ENCODE results near the gene RAPGEF3.
A peak's percentile ranks its signal among the peaks of the same experiment; 100 is the strongest.

The RAPGEF3 gene, protein sequence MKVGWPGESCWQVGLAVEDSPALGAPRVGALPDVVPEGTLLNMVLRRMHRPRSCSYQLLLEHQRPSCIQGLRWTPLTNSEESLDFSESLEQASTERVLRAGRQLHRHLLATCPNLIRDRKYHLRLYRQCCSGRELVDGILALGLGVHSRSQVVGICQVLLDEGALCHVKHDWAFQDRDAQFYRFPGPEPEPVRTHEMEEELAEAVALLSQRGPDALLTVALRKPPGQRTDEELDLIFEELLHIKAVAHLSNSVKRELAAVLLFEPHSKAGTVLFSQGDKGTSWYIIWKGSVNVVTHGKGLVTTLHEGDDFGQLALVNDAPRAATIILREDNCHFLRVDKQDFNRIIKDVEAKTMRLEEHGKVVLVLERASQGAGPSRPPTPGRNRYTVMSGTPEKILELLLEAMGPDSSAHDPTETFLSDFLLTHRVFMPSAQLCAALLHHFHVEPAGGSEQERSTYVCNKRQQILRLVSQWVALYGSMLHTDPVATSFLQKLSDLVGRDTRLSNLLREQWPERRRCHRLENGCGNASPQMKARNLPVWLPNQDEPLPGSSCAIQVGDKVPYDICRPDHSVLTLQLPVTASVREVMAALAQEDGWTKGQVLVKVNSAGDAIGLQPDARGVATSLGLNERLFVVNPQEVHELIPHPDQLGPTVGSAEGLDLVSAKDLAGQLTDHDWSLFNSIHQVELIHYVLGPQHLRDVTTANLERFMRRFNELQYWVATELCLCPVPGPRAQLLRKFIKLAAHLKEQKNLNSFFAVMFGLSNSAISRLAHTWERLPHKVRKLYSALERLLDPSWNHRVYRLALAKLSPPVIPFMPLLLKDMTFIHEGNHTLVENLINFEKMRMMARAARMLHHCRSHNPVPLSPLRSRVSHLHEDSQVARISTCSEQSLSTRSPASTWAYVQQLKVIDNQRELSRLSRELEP

DNA sequence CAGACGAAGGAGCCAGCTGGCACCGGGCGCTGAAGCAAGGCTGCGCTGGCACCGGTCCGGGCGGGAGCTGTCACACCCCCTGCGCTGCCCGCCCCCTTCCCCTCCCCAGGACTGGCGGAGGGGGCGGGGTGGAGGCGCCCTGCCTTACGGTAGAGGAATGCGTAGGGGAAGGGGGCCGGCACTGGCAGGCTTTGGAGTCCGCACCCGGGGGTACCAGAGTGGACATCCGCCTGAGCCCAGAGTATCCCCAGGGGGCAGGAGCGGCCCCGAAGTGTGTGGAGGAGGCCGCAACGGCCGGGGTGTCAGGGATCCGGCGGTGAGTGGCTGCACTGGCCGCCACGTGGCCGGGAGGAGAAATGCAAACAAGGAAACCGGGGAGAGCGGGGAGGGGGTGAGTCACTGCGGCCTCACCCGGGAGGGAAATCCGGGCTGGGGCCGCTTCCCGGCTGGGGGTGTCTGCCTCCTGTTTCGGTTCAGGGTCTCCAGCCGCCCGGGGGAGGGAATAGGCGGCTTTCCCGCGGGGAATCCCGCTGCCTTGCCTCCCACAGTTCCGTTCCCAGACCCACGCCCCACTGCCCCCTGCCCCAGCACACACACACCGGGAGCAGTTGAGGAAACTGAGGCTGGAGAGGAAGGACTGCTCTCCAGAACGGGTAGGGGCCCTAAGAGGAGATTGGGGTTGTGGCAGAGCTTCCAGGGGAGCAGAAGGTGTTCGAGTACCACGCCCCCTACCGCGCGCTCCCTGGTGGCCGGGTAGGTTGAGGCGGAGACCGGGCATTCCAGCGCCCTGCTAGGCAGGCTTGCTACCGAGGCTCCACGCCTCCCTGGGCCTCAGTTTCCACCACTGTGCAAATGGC is at the start of gene RAPGEF3:
RAPGEF3 (minus strand) TSS at position 47 of the 857 bp plus-strand sequence. CDS start 324 bp downstream, outside the sequence.
- peak; percentile 5 for FAIRE-seq

DNA sequence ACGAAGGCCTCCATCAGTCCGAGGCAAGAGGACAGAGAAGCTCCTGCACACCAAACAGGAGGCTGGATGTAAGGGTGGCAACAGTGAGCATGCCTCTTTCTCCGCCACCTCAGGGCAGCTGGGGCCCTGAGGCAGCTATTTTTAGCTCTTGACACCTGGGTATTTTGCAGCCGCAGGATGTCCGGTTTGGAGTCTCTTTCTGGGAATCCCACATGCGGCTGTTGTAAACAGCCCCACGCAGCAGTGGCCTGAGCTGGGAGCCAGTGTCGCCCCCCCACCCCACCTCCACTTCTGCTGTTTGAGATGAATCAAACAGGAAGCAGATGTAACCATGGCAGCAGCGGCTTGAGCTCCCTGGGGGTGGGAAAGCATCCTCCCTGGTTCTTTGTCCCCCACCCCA is 49.4 kb upstream of the RAPGEF3 start:
- DNase-seq (ENCODE audit: extremely low spot score, insufficient read length, low read depth) (no peak), FAIRE-seq (no peak)

More for the DNA sequence above, at the start of gene RAPGEF3:
- DNase-seq (ENCODE audit: extremely low spot score, insufficient read length, low read depth): peak; percentile 65

DNA sequence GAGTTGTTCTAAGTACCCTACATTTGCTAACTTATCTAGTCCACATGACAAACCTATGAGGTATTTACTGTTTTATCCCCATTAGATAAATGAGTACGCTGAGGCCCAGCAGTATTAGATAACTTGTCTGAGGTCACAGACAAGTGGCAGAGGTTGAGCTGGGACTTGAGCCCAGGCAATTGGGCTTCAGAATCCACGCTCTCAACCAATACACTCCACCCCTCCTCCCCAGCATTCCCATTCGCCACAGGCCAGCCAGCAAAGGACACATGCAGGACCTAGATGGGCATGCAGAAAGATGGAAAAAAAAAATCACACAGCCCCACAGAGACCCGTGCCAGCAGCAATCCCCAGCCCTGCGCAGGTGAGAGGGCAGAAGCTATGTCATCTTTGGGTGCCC is 48.7 kb upstream of the RAPGEF3 start:
- FAIRE-seq (no peak), DNase-seq (ENCODE audit: extremely low spot score, insufficient read length, low read depth) (no peak)

DNA sequence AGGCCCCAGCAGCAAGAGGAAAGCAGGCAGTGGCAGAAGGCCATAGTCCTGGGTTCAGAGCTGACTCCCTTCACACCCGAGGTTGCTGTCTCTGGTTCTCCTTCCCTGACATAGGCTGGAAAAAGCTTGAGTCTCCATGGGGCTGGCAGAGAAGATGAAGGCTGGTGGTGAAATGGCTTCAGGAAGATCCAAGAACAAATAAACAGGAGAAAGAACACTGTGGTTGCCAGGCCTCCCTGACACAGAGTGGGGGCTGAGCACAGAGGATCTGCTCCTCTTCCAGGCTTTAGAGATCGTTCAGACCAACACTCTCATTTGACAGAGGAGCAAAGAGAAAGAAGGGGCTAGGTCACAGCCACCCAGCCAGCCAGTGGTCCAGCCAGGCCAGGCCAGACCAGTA is 46.7 kb upstream of the RAPGEF3 start:
- no peak for FAIRE-seq
- no peak for DNase-seq (ENCODE audit: extremely low spot score, insufficient read length, low read depth)

DNA sequence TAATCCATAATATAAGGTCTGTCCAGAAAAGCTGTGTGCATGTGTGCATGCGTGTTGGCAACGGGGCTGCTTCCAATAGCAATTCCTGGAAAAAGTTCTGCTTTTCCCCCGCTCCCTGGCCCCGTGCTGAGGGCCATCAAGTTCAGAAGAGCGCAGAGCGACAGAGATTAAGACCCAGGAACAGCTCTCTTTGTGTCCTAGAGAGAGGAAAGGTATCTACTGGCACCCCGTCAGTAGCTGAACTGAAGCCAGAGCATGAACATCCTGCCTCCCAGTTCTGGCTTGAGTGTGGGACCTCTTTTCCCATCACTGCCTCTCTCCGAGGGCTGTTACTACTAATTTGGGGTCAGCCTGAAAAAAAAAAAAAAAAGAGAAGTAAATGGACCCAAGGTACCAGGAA is 45.5 kb upstream of the RAPGEF3 start:
- FAIRE-seq: no peak

DNA sequence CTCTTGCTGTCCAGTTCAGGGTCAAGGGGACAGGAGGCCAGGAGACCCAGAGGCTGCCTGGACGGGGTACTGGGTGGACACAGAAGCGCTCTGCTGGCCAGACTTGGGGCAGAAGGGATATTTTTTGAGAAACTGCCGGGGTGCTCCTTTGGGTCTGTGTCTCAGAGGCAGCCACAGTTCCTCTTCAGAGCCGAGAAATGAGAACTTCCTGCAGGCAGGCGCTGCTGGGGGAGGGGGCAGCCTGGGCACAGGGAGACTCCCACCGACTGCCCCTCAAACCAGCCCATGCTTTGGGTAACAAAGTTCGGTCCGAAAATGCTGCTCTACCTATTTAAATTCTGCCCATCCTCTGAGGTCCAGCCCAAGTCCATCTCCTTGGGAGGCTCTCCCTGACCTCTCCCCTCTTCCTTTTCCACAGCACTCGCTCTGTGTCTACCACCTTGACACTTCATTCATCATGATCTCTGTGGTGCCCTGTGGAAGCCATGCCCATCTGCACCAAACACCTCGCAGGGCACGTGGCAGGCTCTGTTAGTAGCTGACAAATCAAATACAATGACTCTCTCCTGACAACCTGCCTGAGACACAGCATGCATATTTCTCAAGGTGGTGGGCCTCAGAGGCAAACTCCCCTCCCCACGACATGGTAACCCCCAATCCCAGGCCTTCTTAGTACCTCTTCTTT is 44.7 kb upstream of the RAPGEF3 start:
- no peak for FAIRE-seq

More for the DNA sequence above, 45.5 kb upstream of the RAPGEF3 start:
- no peak for DNase-seq (ENCODE audit: extremely low spot score, insufficient read length, low read depth)

DNA sequence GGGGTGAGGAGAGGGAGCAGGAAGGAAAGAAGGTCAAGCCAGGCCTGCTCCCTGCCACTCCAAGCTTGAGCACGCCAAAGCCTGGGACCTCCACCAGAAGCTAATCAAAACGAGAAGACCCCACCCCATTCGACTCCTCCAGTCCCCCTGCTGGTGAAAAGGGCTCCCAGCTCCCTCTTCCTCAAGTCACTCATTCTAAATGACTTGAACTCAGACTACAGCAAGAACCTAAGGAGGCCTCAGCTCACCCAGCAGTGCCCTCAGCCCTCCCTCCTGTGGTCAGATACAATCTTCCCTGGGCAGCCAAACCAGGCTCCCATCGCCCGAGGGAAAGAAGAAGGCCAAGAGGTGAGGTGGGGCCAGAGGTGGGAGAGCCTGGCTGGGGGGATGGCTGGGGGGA is 43.6 kb upstream of the RAPGEF3 start:
- FAIRE-seq (no peak), DNase-seq (ENCODE audit: extremely low spot score, insufficient read length, low read depth) (no peak)

More for the DNA sequence above, 44.7 kb upstream of the RAPGEF3 start:
- DNase-seq (ENCODE audit: extremely low spot score, insufficient read length, low read depth): no peak

DNA sequence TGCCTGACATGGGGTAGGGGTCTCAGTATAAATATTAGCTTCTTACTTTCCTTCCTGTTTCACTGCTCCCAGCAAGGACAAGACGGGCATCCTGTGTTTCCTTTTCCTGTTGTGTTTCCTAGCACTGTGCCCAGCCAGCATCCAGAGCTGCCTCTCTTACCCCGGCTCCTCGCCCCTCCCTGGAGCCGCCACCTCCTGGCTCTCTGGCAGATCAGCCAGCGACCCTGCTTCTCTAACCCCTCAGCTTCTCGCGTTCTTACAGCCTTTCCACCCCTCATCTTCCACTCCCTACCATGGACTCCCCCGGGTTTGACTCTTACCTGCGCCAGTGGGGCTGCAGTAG is 43.2 kb upstream of the RAPGEF3 start:
- FAIRE-seq: no peak
- no peak for DNase-seq (ENCODE audit: extremely low spot score, insufficient read length, low read depth)

DNA sequence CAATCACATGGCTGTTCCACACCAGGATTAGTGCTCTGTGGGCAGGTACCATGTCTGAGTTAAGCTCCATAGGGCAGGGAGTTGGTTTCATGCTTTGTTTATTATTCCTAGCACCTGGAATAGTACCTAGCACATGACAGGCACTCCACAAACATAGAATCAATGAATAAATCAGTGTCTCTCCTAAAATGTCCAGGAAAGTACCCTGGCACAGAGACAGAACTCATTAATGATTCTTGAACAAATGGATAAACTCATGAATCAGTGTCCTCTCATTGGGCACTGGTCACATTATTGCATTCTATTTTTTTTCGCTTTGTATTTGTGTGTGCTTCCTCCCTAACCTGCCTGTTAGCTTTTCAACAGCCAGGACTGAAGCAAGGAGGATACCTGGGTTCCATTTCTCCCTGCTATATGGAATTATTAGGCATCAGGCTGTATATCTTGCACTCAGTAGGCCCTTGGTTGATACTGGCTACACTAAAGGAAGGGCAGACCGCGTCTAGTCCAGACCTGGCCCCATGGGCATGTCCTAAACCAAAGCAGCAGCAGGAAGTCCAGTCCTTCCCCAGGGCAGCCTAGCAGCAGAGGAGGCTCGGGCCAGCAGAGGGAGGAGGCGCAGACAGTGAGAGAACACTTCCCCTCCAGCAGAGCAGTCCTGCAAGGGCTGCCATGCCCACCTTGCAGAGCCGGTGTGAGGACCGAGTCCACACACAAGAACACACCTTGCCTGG is 42.7 kb upstream of the RAPGEF3 start:
- no peak for FAIRE-seq
- DNase-seq (ENCODE audit: extremely low spot score, insufficient read length, low read depth): no peak

DNA sequence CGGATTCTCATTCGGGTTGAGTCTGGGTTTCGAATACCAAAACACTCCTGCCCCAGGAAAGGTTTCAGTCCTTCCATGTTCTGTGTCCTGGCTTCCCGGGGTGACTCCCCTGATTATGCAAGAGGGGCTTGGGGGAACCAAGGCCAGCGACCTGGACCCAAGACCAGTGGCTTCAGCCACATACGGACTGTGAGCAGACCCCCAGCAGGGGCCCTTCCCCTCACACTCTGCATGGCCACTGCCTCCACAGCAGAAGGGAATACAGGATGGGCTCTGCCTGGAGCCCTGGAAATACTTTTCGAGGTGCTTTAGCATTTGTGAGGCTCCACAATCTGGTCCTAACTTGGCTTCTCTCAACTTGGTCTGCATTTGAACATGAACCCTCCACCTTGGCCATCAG is 41.9 kb upstream of the RAPGEF3 start:
- FAIRE-seq: no peak

DNA sequence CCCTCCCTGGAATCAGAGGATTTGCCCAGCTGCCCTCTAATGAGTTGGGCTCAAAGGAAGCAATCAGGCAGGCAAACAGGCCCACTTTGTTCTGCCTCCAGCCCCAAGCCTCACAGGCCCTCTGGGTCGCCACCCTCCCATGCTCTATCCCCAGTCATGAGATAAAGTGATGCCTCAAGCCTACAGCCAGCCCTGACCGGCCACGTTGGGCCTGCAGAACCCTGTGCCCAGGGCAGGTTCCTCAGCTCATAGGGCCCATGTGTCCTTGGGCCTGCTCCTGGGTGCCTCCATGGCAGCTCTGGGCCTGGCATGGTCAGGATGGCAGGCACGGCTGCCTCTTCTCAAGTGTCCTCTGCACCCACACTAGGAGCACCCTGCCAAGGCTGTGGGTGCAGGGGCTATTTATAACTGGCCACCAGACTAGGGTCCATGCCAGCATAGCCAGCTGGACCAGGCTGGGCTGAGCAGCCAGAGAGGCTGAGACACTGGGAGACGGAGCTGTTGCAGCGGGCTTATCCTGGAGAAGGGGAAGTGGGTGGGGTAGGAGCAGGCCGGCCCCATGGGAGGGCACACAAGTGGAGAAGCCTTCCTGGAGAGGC is 40.8 kb upstream of the RAPGEF3 start:
- FAIRE-seq (no peak), DNase-seq (ENCODE audit: extremely low spot score, insufficient read length, low read depth) (no peak)

More for the DNA sequence above, 41.9 kb upstream of the RAPGEF3 start:
- DNase-seq (ENCODE audit: extremely low spot score, insufficient read length, low read depth): no peak

DNA sequence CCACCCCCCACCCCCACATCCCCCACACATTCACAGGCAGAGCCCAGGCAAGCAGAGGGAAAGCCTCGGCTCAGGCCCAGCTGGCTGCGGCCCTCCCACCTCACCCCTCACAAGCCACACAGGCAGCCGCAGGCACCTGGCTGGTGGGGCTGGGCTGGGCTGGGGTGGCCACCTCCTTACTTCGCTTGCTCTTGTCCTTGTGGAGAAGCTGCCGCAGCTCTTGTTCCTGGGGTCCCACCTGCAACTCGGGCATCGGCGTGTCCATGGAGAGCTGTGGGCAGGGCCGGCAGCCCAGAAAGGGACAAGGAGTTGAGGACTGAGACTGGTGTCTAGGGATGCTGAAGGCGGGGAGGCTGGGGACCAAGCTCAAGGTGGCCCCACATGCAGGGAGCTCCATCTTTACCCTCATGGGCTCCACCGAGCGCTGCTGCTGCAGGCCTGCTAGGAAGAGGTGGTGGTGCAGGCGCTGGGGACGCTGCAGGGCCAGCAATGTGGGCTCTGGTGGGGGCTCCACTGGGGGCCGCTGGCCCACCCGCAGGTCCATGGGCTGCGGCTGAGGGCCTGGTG is 39.8 kb upstream of the RAPGEF3 start:
- DNase-seq (ENCODE audit: extremely low spot score, insufficient read length, low read depth) (no peak), FAIRE-seq (no peak)

DNA sequence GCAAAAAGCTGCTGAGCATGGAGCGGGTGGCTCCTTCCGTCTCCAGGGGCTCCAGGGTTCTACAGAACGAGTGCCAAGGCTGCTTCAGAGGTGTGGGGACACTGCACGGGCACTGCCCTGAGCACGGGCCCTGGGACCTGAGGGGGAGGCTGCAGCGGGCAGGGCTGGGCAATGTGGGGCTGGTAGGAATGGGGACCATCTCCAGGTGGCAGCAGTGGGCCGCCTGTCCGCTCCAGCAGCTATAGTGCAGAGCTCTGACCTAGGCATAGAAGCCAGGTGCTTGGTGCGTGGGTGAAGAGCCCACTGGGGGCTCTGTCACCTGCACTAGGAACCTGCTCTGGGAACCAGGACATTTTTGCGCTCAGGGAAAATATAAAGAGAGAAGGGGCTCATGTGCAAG is 38.8 kb upstream of the RAPGEF3 start:
- FAIRE-seq: no peak
- DNase-seq (ENCODE audit: extremely low spot score, insufficient read length, low read depth): peak; percentile 59

DNA sequence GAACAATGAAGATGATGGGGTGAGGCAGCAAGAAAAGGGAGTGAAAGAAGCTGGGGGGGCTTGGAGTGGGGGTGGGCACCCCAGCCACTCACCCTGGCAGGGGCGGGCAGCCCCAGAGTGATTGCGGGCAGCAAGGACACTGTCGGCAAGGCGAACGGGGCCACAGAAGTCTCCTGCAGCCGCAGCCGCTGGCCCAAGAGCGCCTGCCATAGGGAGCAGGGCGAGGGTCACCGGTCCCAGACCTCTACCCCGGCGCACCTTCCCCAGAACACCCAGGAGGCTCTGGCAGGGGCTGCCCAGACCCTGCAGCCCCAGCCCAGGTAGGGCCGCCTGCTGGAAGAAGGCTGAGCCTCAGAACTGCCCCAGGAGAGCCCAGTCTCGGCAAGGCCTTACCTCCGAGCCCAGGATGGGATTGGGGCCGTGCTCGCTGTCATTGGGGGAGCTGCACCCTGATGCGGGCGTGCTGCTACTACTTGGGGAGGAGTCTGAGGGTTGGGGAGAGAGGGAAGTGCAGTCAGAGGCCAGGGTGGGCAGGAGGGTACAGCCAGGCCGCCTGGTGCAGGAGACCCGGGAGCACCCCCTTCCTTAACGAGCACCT is 37.2 kb upstream of the RAPGEF3 start:
- no peak for DNase-seq (ENCODE audit: extremely low spot score, insufficient read length, low read depth)
- FAIRE-seq: no peak

DNA sequence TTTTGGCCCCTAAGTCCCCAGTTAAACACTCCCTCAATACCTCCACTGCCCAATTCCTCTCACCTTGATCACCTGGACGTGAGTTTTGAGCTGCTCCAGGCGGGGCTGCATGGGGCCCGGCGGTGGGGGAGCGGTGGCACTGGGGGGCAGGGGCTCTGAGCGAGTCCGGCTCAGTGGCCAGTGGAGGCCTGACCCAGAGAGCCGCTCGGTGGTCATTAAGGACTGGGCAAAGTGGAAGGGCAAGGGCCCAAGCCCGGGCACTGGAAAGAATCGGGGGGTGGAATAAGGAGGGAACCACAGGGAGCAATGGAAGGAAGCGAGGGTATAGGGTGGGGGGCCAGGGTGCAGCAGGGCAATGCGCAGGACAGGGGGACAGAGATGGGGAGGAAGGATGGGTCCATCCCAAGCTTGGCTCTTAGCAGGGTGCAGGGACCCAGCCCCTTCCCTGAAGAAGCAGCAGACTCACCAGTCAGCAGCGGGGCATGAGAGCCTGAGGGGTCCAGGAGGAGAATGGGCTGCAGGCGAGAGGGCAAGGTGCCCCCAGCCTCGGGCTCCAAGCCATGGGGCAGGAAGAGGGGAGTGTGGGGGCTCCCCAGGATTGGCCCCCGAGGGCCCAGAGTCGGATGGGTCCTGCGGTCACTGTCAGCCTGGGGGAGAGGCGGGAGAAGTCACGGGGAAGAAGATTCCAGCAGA is 36.6 kb upstream of the RAPGEF3 start:
- FAIRE-seq (no peak), DNase-seq (ENCODE audit: extremely low spot score, insufficient read length, low read depth) (no peak)

DNA sequence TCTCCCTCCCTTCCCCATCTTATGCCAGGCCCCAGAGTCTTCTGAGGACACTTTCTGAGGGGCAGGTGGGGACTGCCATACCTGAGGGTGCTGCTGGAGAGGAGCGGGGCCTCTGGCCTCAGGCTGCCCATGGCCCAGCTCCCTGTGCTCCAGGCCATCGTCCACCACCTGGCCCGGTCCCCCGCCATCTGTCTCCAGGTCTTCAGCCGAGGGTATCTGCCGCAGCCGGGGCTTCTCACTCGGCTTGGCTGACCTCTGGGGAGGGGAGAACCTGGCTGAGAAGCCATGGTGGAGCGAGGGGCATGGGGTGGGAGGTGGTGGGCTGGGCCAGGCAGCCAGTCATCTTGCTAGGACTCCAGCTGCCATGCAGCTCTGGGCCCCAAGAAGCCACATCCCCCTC is 36.0 kb upstream of the RAPGEF3 start:
- DNase-seq (ENCODE audit: extremely low spot score, insufficient read length, low read depth): no peak
- FAIRE-seq: no peak

DNA sequence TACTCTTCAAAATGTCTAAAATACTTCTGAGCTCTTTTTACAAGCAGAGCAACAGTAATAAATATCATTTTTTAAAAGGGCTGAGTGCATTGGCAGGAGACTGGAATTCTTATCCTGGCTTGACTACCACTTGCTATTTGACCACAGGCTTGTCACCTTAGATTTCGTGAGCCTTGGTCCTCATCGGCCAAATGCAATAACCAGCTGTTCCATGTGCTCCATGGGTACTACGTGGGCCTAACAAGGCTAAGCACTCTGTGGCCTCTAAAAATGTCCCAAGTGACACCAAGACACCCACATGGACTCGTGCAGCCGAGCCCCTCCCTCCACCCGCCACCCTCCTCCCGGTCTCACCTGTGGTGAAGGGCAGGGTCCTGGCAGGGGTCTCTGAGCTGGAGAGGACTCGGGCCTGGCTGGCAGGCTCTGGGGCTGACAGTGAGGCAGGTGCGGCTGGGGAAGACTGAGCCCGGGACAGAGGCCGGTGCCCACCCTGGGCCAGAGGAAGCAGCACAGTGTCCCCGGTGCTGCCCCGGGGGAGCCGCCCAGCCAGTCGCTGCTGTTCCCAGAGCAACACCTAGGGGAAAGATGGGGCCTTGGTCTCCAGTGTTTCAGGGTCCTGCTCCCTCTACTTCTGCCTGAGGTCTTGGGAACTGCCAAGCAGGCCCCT is 34.5 kb upstream of the RAPGEF3 start:
- no peak for FAIRE-seq
- DNase-seq (ENCODE audit: extremely low spot score, insufficient read length, low read depth): no peak

Measured in GM18507 (cell line).